Smooth muscle cell (in vitro differentiated cells): ENCODE data around the gene PDSS2. TPM values are rescaled to one million over a fixed set of nuclear protein-coding genes. Genes with fewer than 3 reads are reported as not detected.

Experiments used
- DNase-seq: peaks from one replicate; lab custom pipeline; 2025; ENCODE audit not compliant: unreplicated experiment; lab: John Stamatoyannopoulos, UW
- H2AFZ ChIP-seq: fragments of 200-600 bp; sonication (generic); 2 replicates; pipeline ENCODE4 v1.6.0; 2016; ENCODE audit warnings: antibody characterized with exemption, low read depth, mild to moderate bottlenecking
- H3F3A ChIP-seq: fragments of 200-600 bp; sonication (generic); 2 replicates; pipeline ENCODE4 v1.6.0; 2017; ENCODE audit warnings: antibody characterized with exemption, low read depth
- H3K27ac ChIP-seq: fragments of 200-600 bp; sonication (generic); 2 replicates; pipeline ENCODE4 v1.5.1; 2016; ENCODE audit warnings: low read depth, mild to moderate bottlenecking
- H3K27me3 ChIP-seq: fragments of 200-600 bp; sonication (generic); 2 replicates; pipeline ENCODE4 v1.6.1; 2016; ENCODE audit warnings: low read depth, mild to moderate bottlenecking
- H3K36me3 ChIP-seq: fragments of 200-600 bp; sonication (generic); 2 replicates; pipeline ENCODE4 v1.5.1; 2016; ENCODE audit warnings: low read depth
- H3K4me1 ChIP-seq: fragments of 200-600 bp; sonication (generic); 2 replicates; pipeline ENCODE4 v1.5.1; 2016; ENCODE audit warnings: low read depth
- H3K4me2 ChIP-seq: fragments of 200-600 bp; sonication (generic); 2 replicates; pipeline ENCODE4 v1.6.0; 2016; ENCODE audit warnings: mild to moderate bottlenecking
- H3K4me3 ChIP-seq: fragments of 200-600 bp; sonication (generic); 2 replicates; pipeline ENCODE4 v1.5.1; 2016; ENCODE audit warnings: mild to moderate bottlenecking
- H3K79me2 ChIP-seq: fragments of 200-600 bp; sonication (generic); 2 replicates; pipeline ENCODE4 v1.6.0; 2016; ENCODE audit warnings: low read depth, mild to moderate bottlenecking
- H3K9ac ChIP-seq: fragments of 200-600 bp; sonication (generic); 2 replicates; pipeline ENCODE4 v1.6.0; 2016; ENCODE audit warnings: low read depth
- H3K9me3 ChIP-seq: fragments of 200-600 bp; sonication (generic); replicated peaks from 2 replicates; pipeline ENCODE4 v1.5.1; 2016; ENCODE audit warnings: low read depth
- H4K20me1 ChIP-seq: fragments of 200-600 bp; sonication (generic); 2 replicates; pipeline ENCODE4 v1.6.0; 2016; ENCODE audit warnings: low read depth
- WGBS: methylation state at CpG from one replicate; pipeline ENCODE4 v1.1.7; 2016; ENCODE audit warnings: low lambda C conversion rate; 5-methylcytosine and 5-hydroxymethylcytosine counted together
- polyA plus RNA-seq: library from polyadenylated mRNA; unstranded; fragments of >200 nt; fragmentation: Nextera tagmentation; extraction: Ambion mirVana; gene quantifications from 2 replicates; pipeline ENCODE4 v1.2.1, GENCODE V29; 2016
- total RNA-seq: library from RNA; depleted of rRNA; stranded (reverse); fragments of >200 nt; gene quantifications from 2 replicates; pipeline ENCODE4 v1.2.3, GENCODE V29; 2014
- TF ChIP-seq, protein P1 (sequence below): fragments of 200-600 bp; sonication (generic); IDR thresholded peaks from 2 replicates; pipeline ENCODE4 v1.5.1; 2017; ENCODE audit warnings: borderline replicate concordance, mild to moderate bottlenecking, antibody characterized with exemption; ENCODE audit not compliant: insufficient read depth, poor library complexity, severe bottlenecking

The PDSS2 gene
- total and polyA plus RNA-seq, 2 experiments from 2014 or later: 12.8 to 15.5 TPM

DNA sequence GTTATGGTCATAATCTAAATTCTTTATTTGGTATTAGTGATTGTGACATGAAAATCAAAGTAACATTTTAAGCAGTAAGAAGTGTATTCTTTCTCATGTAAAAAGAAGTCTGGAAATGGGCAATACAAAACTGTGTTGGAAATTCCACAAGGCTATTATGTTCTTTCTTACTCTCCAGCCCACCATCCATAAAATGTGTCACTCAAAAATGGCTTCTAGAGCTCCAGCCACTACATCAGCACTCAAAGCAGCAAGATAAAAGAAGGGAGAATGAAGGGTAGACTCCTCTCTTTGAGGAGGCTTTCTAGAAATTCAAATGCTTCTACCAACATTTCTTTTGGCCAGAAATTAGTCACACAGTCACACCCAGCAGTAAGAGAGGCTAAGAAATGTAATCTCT is 18.4 kb downstream of the PDSS2 start:
- H2AFZ ChIP-seq: no peak overlapping the region
- H3K27ac ChIP-seq: no peak overlapping the region
- H4K20me1 ChIP-seq: peaks cover 6% of the 10 kb centered on the region
- H3K4me3 ChIP-seq: no peak overlapping the region
- peaks cover 14% of the 10 kb centered on the region for H3K79me2 ChIP-seq
- peaks cover 5% of the 10 kb centered on the region for H3F3A ChIP-seq
- peaks cover 4% of the 10 kb centered on the region for H3K4me1 ChIP-seq
- no peaks in the 10 kb centered on the region for H3K36me3 ChIP-seq
- DNase-seq: no peak
- TF ChIP-seq, protein P1, sequence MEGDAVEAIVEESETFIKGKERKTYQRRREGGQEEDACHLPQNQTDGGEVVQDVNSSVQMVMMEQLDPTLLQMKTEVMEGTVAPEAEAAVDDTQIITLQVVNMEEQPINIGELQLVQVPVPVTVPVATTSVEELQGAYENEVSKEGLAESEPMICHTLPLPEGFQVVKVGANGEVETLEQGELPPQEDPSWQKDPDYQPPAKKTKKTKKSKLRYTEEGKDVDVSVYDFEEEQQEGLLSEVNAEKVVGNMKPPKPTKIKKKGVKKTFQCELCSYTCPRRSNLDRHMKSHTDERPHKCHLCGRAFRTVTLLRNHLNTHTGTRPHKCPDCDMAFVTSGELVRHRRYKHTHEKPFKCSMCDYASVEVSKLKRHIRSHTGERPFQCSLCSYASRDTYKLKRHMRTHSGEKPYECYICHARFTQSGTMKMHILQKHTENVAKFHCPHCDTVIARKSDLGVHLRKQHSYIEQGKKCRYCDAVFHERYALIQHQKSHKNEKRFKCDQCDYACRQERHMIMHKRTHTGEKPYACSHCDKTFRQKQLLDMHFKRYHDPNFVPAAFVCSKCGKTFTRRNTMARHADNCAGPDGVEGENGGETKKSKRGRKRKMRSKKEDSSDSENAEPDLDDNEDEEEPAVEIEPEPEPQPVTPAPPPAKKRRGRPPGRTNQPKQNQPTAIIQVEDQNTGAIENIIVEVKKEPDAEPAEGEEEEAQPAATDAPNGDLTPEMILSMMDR: no peak
- no peaks in the 10 kb centered on the region for H3K9me3 ChIP-seq
- H3K9ac ChIP-seq: no peak overlapping the region
- H3K4me2 ChIP-seq: no peak overlapping the region
- no peaks in the 10 kb centered on the region for H3K27me3 ChIP-seq

DNA sequence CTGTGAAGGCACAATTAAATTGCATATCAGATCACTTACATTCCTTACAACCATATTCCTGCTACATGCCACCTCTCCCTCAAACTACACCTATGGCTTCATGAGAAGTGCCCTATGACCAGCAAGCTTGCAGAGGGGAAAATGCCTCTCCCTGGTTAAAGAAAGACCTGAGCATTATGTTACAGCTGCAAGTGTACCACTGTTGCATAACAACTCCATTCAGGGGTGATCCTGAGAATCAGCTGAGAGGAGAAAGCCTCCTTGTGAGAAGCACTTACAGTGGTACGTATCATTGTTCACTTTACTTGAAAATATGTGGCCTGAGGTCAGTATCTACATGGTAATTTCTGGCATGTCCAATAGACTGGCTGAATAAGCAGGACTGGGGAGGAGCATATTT is 20.0 kb downstream of the PDSS2 start:
- H3K9me3 ChIP-seq: no peaks in the 10 kb centered on the region
- H3K9ac ChIP-seq: no peak overlapping the region
- H3K4me2 ChIP-seq: no peak overlapping the region
- no peak overlapping the region for H3K4me3 ChIP-seq
- H3K27me3 ChIP-seq: no peaks in the 10 kb centered on the region
- peaks cover 8% of the 10 kb centered on the region for H3K4me1 ChIP-seq
- TF ChIP-seq, protein P1: no peak
- H4K20me1 ChIP-seq: peaks cover 11% of the 10 kb centered on the region
- no peak overlapping the region for H2AFZ ChIP-seq
- peaks cover 16% of the 10 kb centered on the region for H3K79me2 ChIP-seq
- 54% methylated on average over 1 of the region's 1 CpG for WGBS
- peaks cover 5% of the 10 kb centered on the region for H3F3A ChIP-seq
- no peak overlapping the region for H3K27ac ChIP-seq
- no peak for DNase-seq
- H3K36me3 ChIP-seq: no peaks in the 10 kb centered on the region

DNA sequence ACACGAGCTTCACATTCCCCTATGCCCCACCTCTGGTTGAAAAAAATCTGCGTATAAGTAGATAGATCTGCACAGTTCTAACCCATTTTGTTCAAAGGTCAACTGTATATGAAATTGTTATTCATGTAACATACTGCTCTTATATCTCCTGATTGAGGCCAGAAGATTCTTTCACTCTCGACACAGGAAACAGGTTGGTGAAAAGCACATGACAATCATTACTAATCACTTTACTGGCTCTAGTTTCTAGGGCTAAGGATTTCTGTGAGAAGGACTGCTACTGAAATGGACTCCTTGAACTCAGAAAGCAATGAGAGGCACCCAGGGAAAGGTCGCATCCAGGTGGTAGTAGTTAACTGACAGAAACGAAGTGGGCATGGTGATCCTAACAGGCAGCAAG is 21.7 kb downstream of the PDSS2 start:
- 93% methylated on average over 5 of the region's 5 CpGs for WGBS
- TF ChIP-seq, protein P1: no peak
- Histone ChIP-seq H3K4me2 (no peak overlapping the region), H3K79me2 (peaks cover 24% of the 10 kb centered on the region), H3K27me3 (no peaks in the 10 kb centered on the region), H3K9ac (no peak overlapping the region), H3K27ac (no peak overlapping the region), H2AFZ (no peak overlapping the region), H3K4me1 (peaks cover 5% of the 10 kb centered on the region), H3K36me3 (no peaks in the 10 kb centered on the region), H3F3A (no peaks in the 10 kb centered on the region), H3K9me3 (no peaks in the 10 kb centered on the region), H3K4me3 (no peak overlapping the region), H4K20me1 (peaks cover 11% of the 10 kb centered on the region)
- no peak for DNase-seq

GRCh38 chr6:107436881-107437280 is 22.5 kb downstream of the PDSS2 start:
- H3K36me3 ChIP-seq: no peaks in the 10 kb centered on the region
- WGBS: 97% methylated on average over 4 of the region's 4 CpGs
- no peak overlapping the region for H3K27ac ChIP-seq
- no peak overlapping the region for H3K4me3 ChIP-seq
- no peak overlapping the region for H3K9ac ChIP-seq
- no peak for DNase-seq
- peaks cover 24% of the 10 kb centered on the region for H3K79me2 ChIP-seq
- peaks cover 5% of the 10 kb centered on the region for H3K4me1 ChIP-seq
- H3K27me3 ChIP-seq: no peaks in the 10 kb centered on the region
- H3K4me2 ChIP-seq: no peak overlapping the region
- no peak overlapping the region for H2AFZ ChIP-seq
- TF ChIP-seq, protein P1: no peak
- peaks cover 11% of the 10 kb centered on the region for H4K20me1 ChIP-seq
- H3F3A ChIP-seq: no peaks in the 10 kb centered on the region
- H3K9me3 ChIP-seq: no peaks in the 10 kb centered on the region
